GM12864 (cell line): ENCODE measurements around the gene RAB24.
A peak's percentile ranks its signal among the peaks of the same experiment; 100 is the strongest.

Source experiments
- DNase-seq: peaks from one replicate; pipeline ENCODE4 v3.0.0-alpha.2; 2011; ENCODE audit warnings: low read depth
- H3K4me3 ChIP-seq: 2 replicates; pipeline ENCODE4 v1.5.1; 2011; ENCODE audit warnings: mild to moderate bottlenecking, low read depth, low read length, control low read depth
- TF ChIP-seq, protein P1 (sequence below): IDR thresholded peaks from 2 replicates; pipeline ENCODE4 v1.5.1; 2011; ENCODE audit warnings: low read depth, mild to moderate bottlenecking, moderate library complexity, low read length, control low read depth, inconsistent platforms; ENCODE audit errors: missing control alignments

RAB24 gene

DNA sequence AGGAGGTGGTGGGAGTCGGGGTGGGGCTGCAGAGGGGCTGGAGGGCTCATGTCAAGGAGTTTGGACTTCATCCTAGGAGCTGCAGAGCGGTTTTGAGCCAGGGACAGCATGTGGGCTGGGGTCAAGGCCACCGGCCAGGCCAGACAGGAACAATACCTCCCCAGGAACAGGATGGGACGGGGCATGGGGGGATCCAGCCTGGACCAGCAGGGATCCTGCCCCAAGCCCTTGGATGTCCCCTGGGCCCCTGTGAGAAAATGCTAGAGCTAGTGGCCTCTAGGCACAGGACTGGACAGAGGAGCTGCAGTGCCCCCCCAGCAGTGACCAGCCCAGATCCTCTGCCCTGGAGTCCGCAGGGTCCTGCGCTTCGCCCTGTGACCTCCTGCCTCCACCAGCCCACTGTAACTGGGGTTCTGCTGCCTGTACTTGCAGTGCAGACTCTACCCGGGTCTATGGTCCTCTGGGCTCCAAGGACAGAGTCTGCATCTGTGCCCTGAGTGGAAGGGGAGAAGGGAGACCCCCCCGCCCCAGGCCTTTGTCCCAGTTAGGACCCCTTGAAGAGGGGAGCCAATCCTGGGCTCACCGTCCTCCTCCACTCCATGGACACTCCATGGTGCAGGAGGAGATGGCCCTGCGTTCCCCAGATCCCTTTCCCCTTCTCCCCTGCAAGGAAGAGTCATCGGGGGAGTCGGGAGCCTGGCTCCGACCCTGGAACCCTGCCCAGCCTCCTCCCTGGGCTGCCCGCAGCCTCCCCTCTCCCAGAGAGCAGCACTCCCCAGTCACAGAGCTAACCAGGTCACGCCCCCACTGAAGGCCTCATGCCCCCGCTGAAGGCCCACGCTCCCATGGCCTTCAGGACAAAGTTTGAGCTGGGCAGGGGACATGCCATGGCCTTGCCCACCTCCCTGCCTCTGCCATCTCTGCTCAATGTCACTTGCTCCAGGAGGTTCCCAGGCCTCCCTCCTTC lies 11.1 kb upstream of the RAB24 start:
- TF ChIP-seq, protein P1, sequence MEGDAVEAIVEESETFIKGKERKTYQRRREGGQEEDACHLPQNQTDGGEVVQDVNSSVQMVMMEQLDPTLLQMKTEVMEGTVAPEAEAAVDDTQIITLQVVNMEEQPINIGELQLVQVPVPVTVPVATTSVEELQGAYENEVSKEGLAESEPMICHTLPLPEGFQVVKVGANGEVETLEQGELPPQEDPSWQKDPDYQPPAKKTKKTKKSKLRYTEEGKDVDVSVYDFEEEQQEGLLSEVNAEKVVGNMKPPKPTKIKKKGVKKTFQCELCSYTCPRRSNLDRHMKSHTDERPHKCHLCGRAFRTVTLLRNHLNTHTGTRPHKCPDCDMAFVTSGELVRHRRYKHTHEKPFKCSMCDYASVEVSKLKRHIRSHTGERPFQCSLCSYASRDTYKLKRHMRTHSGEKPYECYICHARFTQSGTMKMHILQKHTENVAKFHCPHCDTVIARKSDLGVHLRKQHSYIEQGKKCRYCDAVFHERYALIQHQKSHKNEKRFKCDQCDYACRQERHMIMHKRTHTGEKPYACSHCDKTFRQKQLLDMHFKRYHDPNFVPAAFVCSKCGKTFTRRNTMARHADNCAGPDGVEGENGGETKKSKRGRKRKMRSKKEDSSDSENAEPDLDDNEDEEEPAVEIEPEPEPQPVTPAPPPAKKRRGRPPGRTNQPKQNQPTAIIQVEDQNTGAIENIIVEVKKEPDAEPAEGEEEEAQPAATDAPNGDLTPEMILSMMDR = no peak
- H3K4me3 ChIP-seq = no peak overlapping the region
- no peak for DNase-seq

DNA sequence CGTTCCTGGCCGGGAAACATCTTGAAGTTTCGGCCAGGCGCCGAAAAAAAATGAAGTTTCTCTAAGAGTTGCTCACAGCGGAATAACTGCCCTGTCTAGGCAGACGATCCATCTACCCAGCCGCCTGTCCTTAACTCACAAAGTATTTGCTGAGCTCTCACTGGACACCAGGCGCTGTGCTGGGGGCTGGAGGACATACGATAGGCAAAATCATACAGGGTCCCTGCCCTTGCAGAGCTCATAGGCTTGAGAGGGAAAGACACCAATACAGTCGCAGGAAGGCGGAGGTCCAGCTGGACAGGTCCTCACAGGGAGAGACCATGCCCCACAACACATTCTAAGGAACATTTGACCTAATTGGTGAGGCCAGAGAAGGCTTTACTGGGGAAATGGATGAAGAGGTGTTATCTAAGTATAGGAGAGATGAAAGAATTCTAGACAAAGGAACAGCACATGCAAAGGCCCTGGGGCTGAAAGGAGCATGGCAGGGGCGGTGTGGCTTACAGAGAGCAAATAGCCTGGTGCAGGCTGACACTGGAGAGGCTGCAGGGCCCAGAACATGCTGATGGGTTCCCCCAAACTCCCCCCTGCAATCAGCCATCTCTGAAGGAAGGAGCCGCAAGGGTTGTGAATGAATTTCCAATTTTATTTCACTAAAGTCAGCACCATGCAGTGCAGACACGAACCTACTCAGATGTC lies 10.2 kb upstream of the RAB24 start:
- TF ChIP-seq, protein P1 = no peak
- DNase-seq = no peak
- no peak overlapping the region for H3K4me3 ChIP-seq

DNA sequence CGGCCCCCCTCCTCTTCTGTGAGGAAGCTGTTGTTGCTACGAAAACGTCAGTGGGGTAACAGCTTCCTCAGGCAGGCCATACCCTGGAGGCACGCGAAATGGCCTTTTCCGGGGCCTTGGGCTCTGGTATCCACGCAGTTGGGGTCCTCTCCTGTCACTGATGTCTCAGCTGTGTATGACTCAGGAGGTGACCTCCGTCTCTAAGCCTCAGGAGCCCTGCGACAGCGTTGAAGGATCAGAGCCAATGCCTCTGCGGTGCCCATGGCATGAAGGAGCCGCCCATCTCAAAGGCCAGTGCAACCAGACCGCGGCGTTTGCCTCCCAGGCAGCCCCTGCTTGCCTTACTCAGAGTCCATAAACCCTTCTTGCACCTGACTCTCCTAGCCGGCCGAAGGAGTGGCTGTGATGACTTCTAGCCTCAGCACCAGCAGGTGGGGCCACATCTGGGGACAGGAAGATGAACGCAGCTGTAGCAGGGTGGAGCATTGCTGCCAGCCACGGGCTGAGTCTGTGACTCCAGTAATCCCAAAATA lies 9.2 kb upstream of the RAB24 start:
- TF ChIP-seq, protein P1 = no peak
- no peak for DNase-seq

DNA sequence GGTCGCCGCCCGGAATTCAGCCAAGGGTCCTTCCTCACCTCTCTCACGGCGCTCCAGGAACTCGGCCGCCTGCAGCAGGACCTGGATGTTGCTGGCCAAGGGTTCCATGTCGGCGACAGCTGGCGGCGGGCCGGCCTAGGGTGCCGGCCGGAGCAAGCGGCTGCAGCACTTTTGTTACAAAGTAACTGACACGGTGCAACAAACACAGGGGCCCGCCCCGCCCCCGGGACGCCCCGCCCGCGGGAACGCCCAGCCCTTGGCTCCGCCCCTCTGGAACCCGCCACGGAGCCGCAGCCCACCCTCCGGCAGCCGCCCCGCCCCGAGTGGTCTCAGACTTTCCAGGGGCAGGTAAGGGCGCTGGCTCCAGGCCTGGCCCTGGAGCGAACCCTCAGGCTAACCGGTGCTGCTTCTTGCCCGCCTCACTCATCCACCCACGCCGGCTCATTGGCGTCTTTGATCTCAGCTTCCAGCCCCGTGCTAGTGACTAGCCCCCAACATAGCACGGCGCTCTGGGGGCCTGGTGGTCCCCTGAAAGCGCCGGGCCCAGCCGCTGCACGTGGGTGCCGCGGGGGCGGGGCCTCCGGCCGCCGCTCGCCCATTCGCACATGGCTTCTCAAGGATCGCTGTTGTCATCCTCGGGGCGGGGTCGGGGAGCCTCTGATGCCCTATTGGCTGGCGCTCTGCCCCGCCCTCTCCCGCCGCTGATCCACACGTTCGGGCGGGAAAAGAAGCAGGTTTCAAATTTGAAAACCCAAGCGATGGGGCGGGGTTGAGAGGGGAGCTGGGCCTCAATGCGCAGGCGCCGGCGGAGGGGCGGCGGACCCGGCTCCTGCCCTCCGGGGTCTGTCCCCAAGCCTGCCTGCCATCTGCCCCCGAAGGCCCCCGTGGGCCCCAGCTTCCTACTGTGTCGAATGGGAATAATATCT lies 8.5 kb upstream of the RAB24 start, which contains the start of gene MXD3:
Gene MXD3 (minus strand): TSS at position 176 of the 926 bp plus-strand sequence. CDS start 68 bp downstream, at position 108.
- TF ChIP-seq, protein P1 = no peak
- peak within 1 kb of the TSS; percentile 77 for H3K4me3 ChIP-seq
- DNase-seq = peak; percentile 83

More for the DNA sequence above, 9.2 kb upstream of the RAB24 start:
- peak overlapping the region; percentile 49 for H3K4me3 ChIP-seq

DNA sequence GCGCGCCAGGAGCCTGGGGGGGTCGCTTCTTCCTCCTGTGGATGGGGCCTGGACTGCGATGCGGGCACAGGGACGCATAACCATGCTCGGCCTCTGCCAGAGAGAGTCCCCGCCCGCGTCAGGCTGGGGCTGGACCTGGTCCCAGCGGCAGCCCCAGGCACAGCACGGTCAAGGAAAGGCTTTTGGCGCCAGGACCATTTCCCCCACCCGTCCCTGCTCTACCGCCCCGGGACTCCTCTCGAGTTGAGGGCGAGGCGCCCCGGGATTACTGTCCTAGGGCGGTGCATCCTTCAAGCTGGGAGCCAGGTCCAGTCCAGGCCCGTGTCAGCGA lies 7.8 kb upstream of the RAB24 start:
- no peak for DNase-seq
- TF ChIP-seq, protein P1 = no peak
- peak overlapping the region; percentile 77 for H3K4me3 ChIP-seq

DNA sequence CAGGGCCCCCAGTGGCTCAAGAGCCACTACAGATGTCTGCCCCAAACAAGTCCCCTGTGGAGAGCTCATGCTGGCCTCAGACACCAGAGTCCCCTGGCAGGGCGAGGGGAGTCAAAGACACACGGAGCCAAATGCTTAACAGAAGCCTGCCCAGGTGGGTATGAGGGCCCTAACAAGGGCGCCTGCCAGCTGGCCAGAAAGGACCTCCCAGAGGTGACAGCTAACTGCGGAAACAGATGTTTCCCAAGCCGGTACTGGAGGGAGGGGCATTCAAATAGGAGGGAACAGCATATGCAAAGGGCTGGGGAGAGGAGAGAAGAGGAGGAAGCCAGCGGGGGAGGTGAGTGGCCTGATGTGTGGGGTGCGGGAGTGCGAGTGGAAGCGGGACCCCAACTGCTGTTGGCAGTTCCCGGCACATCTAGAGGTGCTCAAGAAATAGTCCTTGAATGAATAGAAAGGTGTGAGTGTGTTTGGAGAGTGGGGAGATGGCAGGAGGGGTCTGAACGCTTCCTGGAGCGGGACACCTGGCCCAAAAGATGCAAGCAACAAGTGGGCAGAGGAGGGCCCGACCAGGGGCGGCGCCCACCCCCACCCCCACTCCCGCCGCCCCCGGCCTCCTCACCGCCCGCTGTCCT lies 7.4 kb upstream of the RAB24 start:
- peak overlapping the region; percentile 77 for H3K4me3 ChIP-seq
- no peak for DNase-seq
- TF ChIP-seq, protein P1 = no peak
